Stomach smooth muscle (tissue), 2 donors: ENCODE measurements around the gene SPATA31E1.

Experiments used
- H3K27ac ChIP-seq: one replicate; pipeline ENCODE4 v1.7.0; 2013; ENCODE audit warnings: mild to moderate bottlenecking, low read length, inconsistent platforms
- H3K27me3 ChIP-seq, 2 donors: one replicate each; pipeline ENCODE4 v1.7.0; 2013; ENCODE audit warnings: low read length in 2 of 2; ENCODE audit not compliant: insufficient read depth in 2 of 2, control insufficient read depth in 1 of 2
- H3K36me3 ChIP-seq, 2 donors: one replicate each; pipeline ENCODE4 v1.7.0; 2013; ENCODE audit warnings: low read length in 2 of 2; ENCODE audit not compliant: control insufficient read depth in 2 of 2, insufficient read depth in 2 of 2
- H3K4me1 ChIP-seq: one replicate; pipeline ENCODE4 v1.7.0; 2013; ENCODE audit warnings: low read length; ENCODE audit not compliant: control insufficient read depth, insufficient read depth
- H3K4me3 ChIP-seq, 2 donors: one replicate each; pipeline ENCODE4 v1.7.0; 2013; ENCODE audit warnings: low read length in 2 of 2
- H3K9ac ChIP-seq, 2 donors: one replicate each; pipeline ENCODE4 v1.7.0; 2013; ENCODE audit warnings: low read length in 2 of 2, mild to moderate bottlenecking in 1 of 2
- H3K9me3 ChIP-seq, 2 donors: one replicate each; pipeline ENCODE4 v1.7.0; 2013; ENCODE audit warnings: low read length in 2 of 2; ENCODE audit not compliant: control insufficient read depth in 2 of 2
- donor health status: healthy.
- donor health status: Pancreatic carcinoma.

The SPATA31E1 gene

DNA sequence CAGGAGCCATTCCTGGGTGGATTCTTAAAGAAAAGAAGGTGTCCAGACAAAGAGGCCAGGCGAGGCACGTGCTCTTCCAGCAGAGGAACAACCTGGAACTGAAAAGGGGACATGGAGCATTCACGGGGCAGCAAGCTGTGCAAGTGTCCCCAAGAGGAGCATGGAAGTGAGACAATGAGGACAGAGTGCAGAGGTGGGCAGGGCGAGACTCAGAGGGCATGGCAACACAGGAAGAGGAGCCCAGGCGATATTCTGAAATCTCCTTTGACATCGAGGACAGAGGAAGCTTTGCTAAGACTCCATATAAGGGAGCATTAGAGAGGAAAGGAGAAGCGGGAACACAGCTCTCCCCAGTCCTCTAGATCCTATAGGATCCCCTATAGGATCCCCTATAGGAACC is 29.4 kb upstream of the SPATA31E1 start:
- Histone ChIP-seq H3K27ac (no peak overlapping the region), H3K9me3 (no peaks in the 10 kb centered on the region), H3K9ac (no peak overlapping the region), H3K4me3 (no peak overlapping the region), H3K27me3 (no peaks in the 10 kb centered on the region), H3K4me1 (no peaks in the 10 kb centered on the region), H3K36me3 (no peaks in the 10 kb centered on the region)

- H3K36me3 ChIP-seq: no peaks in the 10 kb centered on the region
- no peaks in the 10 kb centered on the region for H3K4me1 ChIP-seq
Measured at GRCh38 chr9:87853876-87854579, 28.6 kb upstream of the SPATA31E1 start.

DNA sequence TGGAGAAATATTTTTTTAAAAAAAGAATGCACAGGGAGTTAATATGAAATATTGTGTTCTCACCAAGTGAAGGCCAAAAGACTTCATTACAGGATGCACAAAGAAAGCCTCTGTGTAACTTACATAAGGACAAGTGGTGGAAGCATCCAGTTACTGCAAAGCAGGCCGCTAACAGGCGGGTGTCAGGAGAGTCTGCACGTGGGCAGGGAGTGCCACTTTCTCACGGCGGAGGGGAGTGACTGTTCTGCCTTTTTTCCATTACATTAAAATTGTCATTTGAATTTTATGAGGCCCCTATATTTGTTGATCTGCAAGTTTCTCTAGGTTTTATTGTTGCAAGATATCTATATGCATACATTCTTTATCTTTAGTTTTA is 28.1 kb upstream of the SPATA31E1 start:
- Histone ChIP-seq H3K9me3 (no peaks in the 10 kb centered on the region), H3K36me3 (no peaks in the 10 kb centered on the region), H3K9ac (no peak overlapping the region), H3K4me3 (no peak overlapping the region), H3K4me1 (no peaks in the 10 kb centered on the region), H3K27ac (no peak overlapping the region), H3K27me3 (no peaks in the 10 kb centered on the region)

More at GRCh38 chr9:87853876-87854579, 28.6 kb upstream of the SPATA31E1 start:
- no peak overlapping the region for H3K4me3 ChIP-seq
- H3K27me3 ChIP-seq: no peaks in the 10 kb centered on the region
- H3K9me3 ChIP-seq: no peaks in the 10 kb centered on the region
- H3K9ac ChIP-seq: no peak overlapping the region
- no peak overlapping the region for H3K27ac ChIP-seq

DNA sequence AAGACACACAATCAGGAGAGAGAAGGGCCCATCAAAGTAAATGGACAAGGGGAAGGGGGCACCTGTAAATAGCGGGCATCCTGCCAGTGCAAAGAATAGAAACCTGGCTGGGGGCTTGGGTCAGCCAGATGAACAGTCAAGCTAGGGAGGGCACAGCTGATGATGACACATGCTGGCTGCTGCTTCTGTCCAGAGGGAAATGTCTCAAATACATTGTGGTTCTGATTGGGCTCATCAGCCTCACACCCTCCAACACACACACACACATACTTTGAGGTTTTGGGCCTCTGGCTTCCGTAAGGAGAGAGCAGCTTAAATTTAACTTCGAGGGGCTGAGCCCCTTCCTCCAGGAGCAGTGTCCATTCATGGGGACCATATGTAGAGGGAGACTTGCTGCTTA is 27.6 kb upstream of the SPATA31E1 start:
- H3K9ac ChIP-seq: no peak overlapping the region
- H3K9me3 ChIP-seq: peaks cover 0 to under 1% of the 10 kb centered on the region in 2 donors
- no peaks in the 10 kb centered on the region for H3K4me1 ChIP-seq
- H3K27ac ChIP-seq: no peak overlapping the region
- no peak overlapping the region for H3K4me3 ChIP-seq
- H3K36me3 ChIP-seq: no peaks in the 10 kb centered on the region
- H3K27me3 ChIP-seq: no peaks in the 10 kb centered on the region

- no peaks in the 10 kb centered on the region for H3K36me3 ChIP-seq
- no peaks in the 10 kb centered on the region for H3K4me1 ChIP-seq
- H3K9ac ChIP-seq: no peak overlapping the region
- H3K9me3 ChIP-seq: peaks cover 8 to 11% of the 10 kb centered on the region in 2 donors
- H3K27me3 ChIP-seq: no peaks in the 10 kb centered on the region
- no peak overlapping the region for H3K27ac ChIP-seq
- H3K4me3 ChIP-seq: no peak overlapping the region
Measured at GRCh38 chr9:87857141-87857947, 25.3 kb upstream of the SPATA31E1 start.

DNA sequence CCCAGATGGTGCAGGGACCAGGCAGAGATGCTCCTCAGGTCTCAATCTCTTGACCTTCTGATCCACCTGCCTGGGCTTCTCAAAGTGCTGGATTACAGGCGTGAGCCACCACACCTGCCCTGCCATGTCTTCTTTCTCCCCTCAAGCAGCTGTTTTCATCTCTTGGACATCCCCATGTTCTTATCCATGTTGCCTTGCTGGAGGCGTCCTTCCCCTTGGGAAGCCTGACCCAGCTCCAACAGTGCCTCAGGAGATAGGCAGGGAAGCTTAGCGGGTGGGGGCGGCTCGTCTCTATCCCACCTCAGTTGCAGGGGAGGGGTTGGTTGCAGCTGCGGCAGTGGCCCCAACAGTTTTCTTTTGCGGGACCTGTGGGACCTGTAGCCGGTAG is 24.7 kb upstream of the SPATA31E1 start:
- Histone ChIP-seq H3K27ac (no peak overlapping the region), H3K36me3 (no peaks in the 10 kb centered on the region), H3K27me3 (no peaks in the 10 kb centered on the region), H3K9ac (no peak overlapping the region), H3K9me3 (peaks cover 8 to 11% of the 10 kb centered on the region in 2 donors), H3K4me3 (no peak overlapping the region), H3K4me1 (no peaks in the 10 kb centered on the region)

DNA sequence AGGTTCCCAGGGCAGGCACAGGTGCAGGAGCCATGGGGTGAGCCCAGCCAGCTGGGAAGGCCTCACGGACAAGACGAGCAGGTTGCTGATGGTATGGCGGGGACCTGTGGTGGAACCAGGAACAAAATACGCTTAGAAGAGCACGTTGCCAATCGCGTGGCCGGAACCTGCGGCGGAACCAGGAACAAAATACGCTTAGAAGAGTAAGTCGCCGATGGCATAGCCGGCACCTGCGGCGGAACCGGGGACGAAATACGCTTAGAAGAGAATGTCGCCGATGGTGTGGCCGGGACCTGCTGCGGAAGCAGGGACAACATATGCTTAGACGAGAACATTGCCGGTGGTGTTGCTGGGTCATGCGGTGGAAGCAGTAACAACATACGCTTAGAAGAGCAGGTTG is 23.5 kb upstream of the SPATA31E1 start:
- no peaks in the 10 kb centered on the region for H3K36me3 ChIP-seq
- no peak overlapping the region for H3K4me3 ChIP-seq
- H3K27ac ChIP-seq: no peak overlapping the region
- no peaks in the 10 kb centered on the region for H3K27me3 ChIP-seq
- H3K9me3 ChIP-seq: peaks cover 8 to 11% of the 10 kb centered on the region in 2 donors
- no peaks in the 10 kb centered on the region for H3K4me1 ChIP-seq
- H3K9ac ChIP-seq: no peak overlapping the region

DNA sequence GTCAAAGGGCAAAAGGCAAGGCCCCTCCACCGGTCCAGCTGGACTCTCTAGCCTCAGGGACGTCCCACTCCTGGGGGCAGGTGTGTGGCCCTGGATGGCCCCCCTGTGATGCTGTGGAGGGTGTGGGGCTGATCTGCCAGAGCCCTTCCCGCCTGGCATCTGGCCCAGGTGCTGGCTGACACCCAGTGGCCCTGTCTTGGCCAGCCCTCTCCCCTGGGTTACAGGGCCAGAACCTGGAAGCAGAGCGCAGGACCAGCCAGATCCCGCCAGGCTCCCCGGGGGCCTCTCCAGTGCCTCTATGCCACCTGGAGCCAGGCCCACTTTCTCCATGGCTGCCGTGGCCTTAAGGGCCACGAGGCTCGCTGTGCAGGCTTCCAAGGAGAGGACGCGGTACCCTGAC is 22.9 kb upstream of the SPATA31E1 start:
- no peaks in the 10 kb centered on the region for H3K4me1 ChIP-seq
- H3K36me3 ChIP-seq: no peaks in the 10 kb centered on the region
- no peak overlapping the region for H3K27ac ChIP-seq
- H3K9me3 ChIP-seq: peaks cover 8 to 11% of the 10 kb centered on the region in 2 donors
- no peaks in the 10 kb centered on the region for H3K27me3 ChIP-seq
- no peak overlapping the region for H3K4me3 ChIP-seq
- H3K9ac ChIP-seq: no peak overlapping the region

DNA sequence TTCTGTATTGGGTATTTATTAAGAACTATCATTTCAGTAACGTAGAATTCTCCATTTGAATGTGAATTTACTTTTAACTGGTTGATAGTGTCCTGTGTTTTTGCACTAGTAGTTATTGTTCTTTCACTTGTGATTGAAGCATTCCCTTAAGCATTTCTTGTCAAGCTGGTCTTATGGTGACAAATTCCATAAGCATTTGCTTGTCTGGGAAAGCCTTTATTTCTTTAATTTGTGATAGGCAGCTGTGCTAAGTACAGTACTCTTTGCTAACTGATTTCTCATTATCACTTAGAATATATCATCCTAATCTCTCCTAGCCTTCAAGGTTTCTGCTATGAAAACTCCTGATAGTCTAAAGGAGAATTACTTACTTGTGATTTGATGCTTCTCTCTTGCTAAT is 21.3 kb upstream of the SPATA31E1 start:
- Histone ChIP-seq H3K36me3 (no peaks in the 10 kb centered on the region), H3K4me3 (no peak overlapping the region), H3K27me3 (no peaks in the 10 kb centered on the region), H3K27ac (no peak overlapping the region), H3K4me1 (no peaks in the 10 kb centered on the region), H3K9me3 (peaks cover 8 to 11% of the 10 kb centered on the region in 2 donors), H3K9ac (no peak overlapping the region)

DNA sequence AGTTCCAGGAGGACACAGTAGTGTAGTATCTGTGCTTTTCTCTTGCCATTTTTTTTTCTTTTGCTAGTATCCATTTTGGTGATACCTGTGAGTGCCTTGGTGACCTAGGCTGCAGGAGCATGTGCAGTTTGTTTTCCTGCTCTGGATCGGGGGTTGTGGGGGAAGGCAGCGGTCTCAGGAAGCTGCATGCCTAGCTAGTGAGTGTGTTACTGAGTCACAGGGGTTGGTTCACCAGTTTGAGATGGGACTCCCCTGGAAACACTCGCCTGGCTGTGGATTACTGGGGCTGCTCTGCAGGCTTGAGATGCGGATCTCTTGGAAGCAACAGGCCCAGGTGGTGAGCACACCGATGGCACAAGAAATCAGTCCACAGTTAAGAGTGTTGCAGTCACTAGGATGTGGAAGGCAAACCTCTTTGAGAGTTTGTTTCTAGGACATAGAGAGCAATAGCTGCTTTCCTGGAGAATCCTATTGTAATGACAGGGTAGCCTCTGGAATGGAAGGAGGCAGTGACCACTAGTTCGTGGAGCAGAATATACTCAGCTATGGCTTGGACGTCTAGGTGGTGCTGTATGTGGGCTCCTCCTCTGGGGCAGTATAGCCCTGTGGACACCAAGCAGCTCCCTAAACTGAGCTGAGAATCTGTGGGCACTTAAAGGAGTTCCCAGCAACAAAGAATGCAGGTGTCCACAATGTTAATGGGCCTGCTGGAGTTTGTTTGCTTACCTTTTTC is 20.0 kb upstream of the SPATA31E1 start:
- Histone ChIP-seq H3K9ac (no peak overlapping the region), H3K27me3 (no peaks in the 10 kb centered on the region), H3K4me1 (no peaks in the 10 kb centered on the region), H3K4me3 (no peak overlapping the region), H3K9me3 (peaks cover 8 to 11% of the 10 kb centered on the region in 2 donors), H3K27ac (no peak overlapping the region), H3K36me3 (no peaks in the 10 kb centered on the region)
